ENCODE data around the gene CACNB1. TPM values are rescaled to one million over a fixed set of nuclear protein-coding genes. Genes with fewer than 3 reads are reported as not detected.

The CACNB1 gene
- total RNA-seq, 2 donors from 2014 or later = 3.6 to 13.4 TPM

DNA sequence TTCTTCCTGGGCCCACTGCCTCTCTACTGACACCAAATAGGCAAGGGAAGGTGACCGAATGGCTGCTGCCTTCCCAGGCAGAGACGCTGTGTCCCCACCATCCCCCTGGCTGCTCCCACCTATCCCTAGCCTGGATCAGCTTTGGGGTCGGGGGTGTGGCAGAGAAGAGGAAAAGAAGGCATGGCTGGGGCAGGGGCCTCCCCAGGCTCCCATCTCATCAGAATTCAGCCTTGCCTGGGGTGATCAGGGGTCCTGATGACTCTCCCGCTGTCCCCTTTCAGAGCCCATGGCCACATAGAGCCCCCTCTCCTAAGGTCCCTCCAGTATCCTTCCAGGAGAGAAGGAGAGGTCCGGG, 46.7 kb downstream of the CACNB1 start:
- peaks cover 0 to 18% of the 10 kb centered on the region in 2 donors for H3K4me1 ChIP-seq
- no peaks in the 10 kb centered on the region for H3K36me3 ChIP-seq
- H3K4me3 ChIP-seq = peak overlapping the region; percentile 46 to 89
- H3K27ac ChIP-seq = peak overlapping the region; percentile 96 to 99
- peaks cover 0 to 4% of the 10 kb centered on the region in 2 donors for H3K27me3 ChIP-seq
- TF ChIP-seq, protein P1, sequence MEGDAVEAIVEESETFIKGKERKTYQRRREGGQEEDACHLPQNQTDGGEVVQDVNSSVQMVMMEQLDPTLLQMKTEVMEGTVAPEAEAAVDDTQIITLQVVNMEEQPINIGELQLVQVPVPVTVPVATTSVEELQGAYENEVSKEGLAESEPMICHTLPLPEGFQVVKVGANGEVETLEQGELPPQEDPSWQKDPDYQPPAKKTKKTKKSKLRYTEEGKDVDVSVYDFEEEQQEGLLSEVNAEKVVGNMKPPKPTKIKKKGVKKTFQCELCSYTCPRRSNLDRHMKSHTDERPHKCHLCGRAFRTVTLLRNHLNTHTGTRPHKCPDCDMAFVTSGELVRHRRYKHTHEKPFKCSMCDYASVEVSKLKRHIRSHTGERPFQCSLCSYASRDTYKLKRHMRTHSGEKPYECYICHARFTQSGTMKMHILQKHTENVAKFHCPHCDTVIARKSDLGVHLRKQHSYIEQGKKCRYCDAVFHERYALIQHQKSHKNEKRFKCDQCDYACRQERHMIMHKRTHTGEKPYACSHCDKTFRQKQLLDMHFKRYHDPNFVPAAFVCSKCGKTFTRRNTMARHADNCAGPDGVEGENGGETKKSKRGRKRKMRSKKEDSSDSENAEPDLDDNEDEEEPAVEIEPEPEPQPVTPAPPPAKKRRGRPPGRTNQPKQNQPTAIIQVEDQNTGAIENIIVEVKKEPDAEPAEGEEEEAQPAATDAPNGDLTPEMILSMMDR (IDR thresholded peaks at IDR 0.05) = no peak
- no peaks in the 10 kb centered on the region for H3K9me3 ChIP-seq
- no peak for DNase-seq (ENCODE audit: low spot score)

DNA sequence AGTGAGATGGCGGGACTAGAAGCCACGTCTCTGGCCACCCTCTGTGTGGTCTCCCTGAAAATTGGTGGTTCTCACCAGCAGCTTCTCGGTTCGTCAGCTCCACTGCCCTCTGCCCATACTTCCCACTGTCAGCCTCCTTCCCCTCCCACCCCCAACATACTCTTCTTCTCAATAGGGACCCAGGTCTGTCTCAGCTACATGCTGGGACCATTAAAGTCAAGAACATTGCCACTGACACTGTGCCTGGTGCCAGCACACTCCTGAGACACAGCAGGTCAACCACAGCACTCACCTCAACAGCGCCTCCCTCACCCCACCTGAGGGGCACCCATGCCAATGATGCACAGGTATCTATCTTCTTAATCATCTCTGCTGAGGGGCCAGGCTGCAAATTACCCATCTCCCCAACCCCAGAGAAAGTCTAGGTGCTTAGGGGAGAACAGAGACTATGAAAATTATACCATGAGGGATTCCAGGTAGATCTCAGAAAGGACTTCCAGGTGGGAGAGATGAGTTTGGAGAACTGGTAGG, 47.3 kb downstream of the CACNB1 start:
- H3K27me3 ChIP-seq = peaks cover 0 to 4% of the 10 kb centered on the region in 2 donors
- peaks cover 0 to 21% of the 10 kb centered on the region in 2 donors for H3K4me1 ChIP-seq
- DNase-seq (ENCODE audit: low spot score) = no peak
- no peaks in the 10 kb centered on the region for H3K36me3 ChIP-seq
- H3K4me3 ChIP-seq = peak overlapping the region in 1 of 2 donors; percentile 89
- H3K27ac ChIP-seq = peak overlapping the region in 1 of 2 donors; percentile 96
- TF ChIP-seq, protein P1 (IDR thresholded peaks at IDR 0.05) = no peak
- no peaks in the 10 kb centered on the region for H3K9me3 ChIP-seq

DNA sequence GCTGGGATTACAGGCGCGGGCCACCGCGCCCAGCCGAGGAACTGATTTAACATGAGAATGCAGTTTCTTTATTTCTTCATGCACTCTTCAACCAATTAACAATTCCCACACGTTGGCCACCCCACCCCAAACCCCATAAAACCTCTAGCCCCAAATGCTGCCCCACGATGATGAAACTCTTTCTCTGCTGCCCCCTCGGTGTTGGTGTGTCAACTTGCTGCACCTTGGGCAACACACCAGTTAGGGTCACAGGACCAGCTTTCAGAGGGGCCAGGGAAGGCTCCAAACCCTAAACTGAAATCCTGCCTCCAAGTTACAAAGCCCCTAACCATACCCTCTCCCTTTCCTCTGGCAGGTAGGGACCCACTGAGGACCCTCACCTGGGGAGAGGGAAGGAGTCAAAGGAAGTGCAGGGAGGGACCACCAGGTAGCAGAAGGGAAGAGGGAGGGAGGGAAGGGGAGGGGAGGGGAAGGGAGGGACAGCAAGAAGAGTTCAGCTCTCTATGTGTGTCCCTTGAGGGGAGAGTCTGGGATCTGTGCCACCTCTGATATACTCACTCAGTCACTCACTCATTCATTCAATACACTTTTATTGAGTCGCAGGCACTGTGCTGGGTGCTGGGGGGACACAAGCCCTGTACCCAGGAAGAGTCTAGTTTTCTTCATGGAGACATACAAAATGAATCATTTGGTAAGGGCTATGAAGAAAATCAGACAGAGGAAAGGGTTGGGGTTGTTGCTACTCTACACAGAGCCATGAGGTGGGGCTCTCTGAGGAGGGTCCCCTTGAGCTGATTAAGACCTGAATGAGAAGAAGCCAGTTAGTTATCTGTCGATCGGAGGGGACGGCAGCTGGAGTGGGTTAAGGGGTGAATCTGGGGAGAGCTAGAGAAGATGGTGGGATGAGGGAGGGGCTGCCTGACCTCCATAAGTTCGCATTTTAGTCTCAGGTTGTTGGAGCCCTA, 50.0 kb downstream of the CACNB1 start:
- no peak for DNase-seq (ENCODE audit: low spot score)
- TF ChIP-seq, protein P1 (IDR thresholded peaks at IDR 0.05) = no peak
- Histone ChIP-seq H3K4me3 (no peak overlapping the region), H3K36me3 (no peaks in the 10 kb centered on the region), H3K4me1 (peaks cover 0 to 39% of the 10 kb centered on the region in 2 donors), H3K27ac (no peak overlapping the region), H3K27me3 (peaks cover 0 to 4% of the 10 kb centered on the region in 2 donors), H3K9me3 (no peaks in the 10 kb centered on the region)

DNA sequence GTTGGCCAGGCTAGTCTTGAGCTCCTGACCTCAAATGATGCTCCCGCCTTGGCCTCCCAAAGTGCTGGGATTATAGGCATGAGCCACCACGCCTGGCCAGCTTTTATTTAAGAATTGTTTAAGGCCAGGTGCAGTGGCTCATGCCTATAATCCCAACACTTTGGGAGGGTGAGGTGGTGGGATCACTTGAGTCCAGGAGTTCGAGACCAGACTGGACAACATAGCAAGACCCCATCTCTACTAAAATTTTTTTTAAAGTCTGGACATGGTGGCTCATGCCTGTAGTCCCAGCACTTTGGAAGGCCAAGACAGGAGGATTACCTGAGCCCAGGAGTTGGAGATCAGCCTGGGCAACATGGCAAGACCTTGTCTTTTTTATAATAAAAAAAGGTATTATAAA, 51.2 kb downstream of the CACNB1 start:
- Histone ChIP-seq H3K27me3 (peaks cover 0 to 4% of the 10 kb centered on the region in 2 donors), H3K36me3 (no peaks in the 10 kb centered on the region), H3K9me3 (no peaks in the 10 kb centered on the region), H3K27ac (no peak overlapping the region), H3K4me3 (no peak overlapping the region), H3K4me1 (peaks cover 0 to 28% of the 10 kb centered on the region in 2 donors)
- no peak for DNase-seq (ENCODE audit: low spot score)
- TF ChIP-seq, protein P1 (IDR thresholded peaks at IDR 0.05) = no peak

DNA sequence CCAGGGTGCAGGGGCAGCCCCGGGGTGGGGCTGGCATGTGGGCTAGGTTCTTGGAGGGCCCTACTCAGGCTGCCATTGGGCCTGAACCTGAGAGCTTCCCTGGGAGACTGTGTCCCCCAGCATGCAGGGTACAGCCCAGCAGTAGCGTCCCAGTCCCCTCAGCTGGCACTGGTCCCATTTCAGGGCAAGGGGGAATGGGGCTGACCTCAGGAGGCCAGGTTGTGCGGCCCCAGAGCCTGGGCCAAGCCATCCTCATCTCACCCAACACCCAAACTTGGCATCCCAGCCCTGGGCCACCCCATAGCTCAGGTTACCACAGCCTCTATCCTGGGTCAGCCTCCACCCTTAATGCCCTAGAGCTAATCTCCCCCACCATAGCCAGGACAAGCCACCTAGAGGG, 52.3 kb downstream of the CACNB1 start:
- TF ChIP-seq, protein P1 (IDR thresholded peaks at IDR 0.05) = no peak
- no peak for DNase-seq (ENCODE audit: low spot score)
- no peaks in the 10 kb centered on the region for H3K27me3 ChIP-seq
- no peak overlapping the region for H3K4me3 ChIP-seq
- H3K36me3 ChIP-seq = no peaks in the 10 kb centered on the region
- peaks cover 0 to 23% of the 10 kb centered on the region in 2 donors for H3K4me1 ChIP-seq
- no peaks in the 10 kb centered on the region for H3K9me3 ChIP-seq
- peak overlapping the region; percentile 57 to 78 for H3K27ac ChIP-seq

Data from right atrium auricular region (tissue), 2 donors.